Natural killer cell (primary cell): ENCODE results near the gene MYOD1. TPM values are rescaled to one million over a fixed set of nuclear protein-coding genes. Genes with fewer than 3 reads are reported as not detected.

Experiments
- ATAC-seq, 3 donors: fragments of 150-1000 bp in 2 of 3; fragments of 200-7000 bp in 1 of 3; cut with Tn5 transposase; 1 replicate in 1 of 3; 2 replicates in 2 of 3; pipeline ENCODE4 v1.10.0; 2021; ENCODE audit warnings: mild to moderate bottlenecking in 2 of 3, moderate library complexity in 2 of 3
- DNase-seq, 2 donors: peaks; one replicate each; pipeline versions ENCODE4 v3.0.0 to v3.0.0-alpha.2; 2013 to 2021; ENCODE audit warnings: mixed read lengths in 1 of 2
- H3K27ac ChIP-seq: one replicate; pipeline ENCODE4 v1.5.1; 2013; ENCODE audit warnings: mild to moderate bottlenecking, low read length
- H3K27me3 ChIP-seq: one replicate; pipeline ENCODE4 v1.6.1; 2013; ENCODE audit warnings: low read length; ENCODE audit not compliant: control insufficient read depth, insufficient read depth
- H3K36me3 ChIP-seq: one replicate; pipeline ENCODE4 v1.6.1; 2013; ENCODE audit warnings: low read length; ENCODE audit not compliant: control insufficient read depth, insufficient read depth
- H3K4me1 ChIP-seq: one replicate; pipeline ENCODE4 v1.6.1; 2013; ENCODE audit warnings: low read length; ENCODE audit not compliant: control insufficient read depth, insufficient read depth
- H3K4me3 ChIP-seq: one replicate; pipeline ENCODE4 v1.5.1; 2013; ENCODE audit warnings: low read length
- H3K9me3 ChIP-seq: one replicate; pipeline ENCODE4 v1.6.1; 2013; ENCODE audit warnings: low read length; ENCODE audit not compliant: control insufficient read depth, insufficient read depth
- H3K27ac Mint-ChIP-seq, 2 donors: one replicate each; pipeline ENCODE4 v1.8.0; 2022; ENCODE audit warnings: mild to moderate bottlenecking in 2 of 2, mixed read lengths in 2 of 2, moderate library complexity in 1 of 2
- H3K27me3 Mint-ChIP-seq, 2 donors: one replicate each; pipeline ENCODE4 v1.8.0; 2022; ENCODE audit warnings: low read depth in 2 of 2, mixed read lengths in 2 of 2
- H3K36me3 Mint-ChIP-seq: one replicate; pipeline ENCODE4 v1.8.0; 2022; ENCODE audit warnings: mixed read lengths
- H3K4me1 Mint-ChIP-seq, 2 donors: one replicate each; pipeline ENCODE4 v1.8.0; 2022; ENCODE audit warnings: mixed read lengths in 2 of 2
- H3K4me3 Mint-ChIP-seq: one replicate; pipeline ENCODE4 v1.8.0; 2022; ENCODE audit warnings: mild to moderate bottlenecking, moderate library complexity, mixed read lengths
- H3K9me3 Mint-ChIP-seq, 2 donors: one replicate each; pipeline ENCODE4 v1.8.0; 2022; ENCODE audit warnings: mixed read lengths in 2 of 2
- CTCF ChIP-seq: fragments of 200-600 bp; IDR thresholded peaks from one replicate; pipeline ENCODE4 v1.8.0; 2022; ENCODE audit warnings: antibody characterized with exemption
- WGBS: methylation state at CpG from one replicate; pipeline ENCODE4 v1.1.7; 2013; ENCODE audit warnings: missing lambda C conversion rate; ENCODE audit not compliant: insufficient coverage; 5-methylcytosine and 5-hydroxymethylcytosine counted together
- intact Hi-C: fragments of 100-400 bp; cut with micrococcal nuclease; formaldehyde crosslinking; loops from one replicate; pipeline ENCODE4 v1.14.2; 2022
- total RNA-seq, 4 donors: library from RNA; stranded (reverse); fragments of 120-200 nt in 1 of 4; gene quantifications; one replicate each; pipeline versions ENCODE4 v1.2.3 to v1.2.4, GENCODE V29; 2013 to 2022

Gene MYOD1
- total RNA-seq, 3 donors from 2014 or later (not counting 1 experiment from before 2014, with no cell fraction given), result not detected

GRCh38 chr11:17730608-17731462 is 11.5 kb downstream of the MYOD1 start:
- no peaks in the 10 kb centered on the region for H3K36me3 ChIP-seq
- DNase-seq, result peak; percentile 45 to 62
- Mint-ChIP-seq H3K9me3 (no peaks in the 10 kb centered on the region), H3K4me1 (peaks cover 0 to 5% of the 10 kb centered on the region in 2 donors), H3K4me3 (no peak overlapping the region), H3K27me3 (peaks cover 48 to 54% of the 10 kb centered on the region in 2 donors), H3K36me3 (no peaks in the 10 kb centered on the region), H3K27ac (no peak overlapping the region)
- H3K4me1 ChIP-seq, result no peaks in the 10 kb centered on the region
- WGBS, result 20% methylated on average over 9 of the region's 9 CpGs
- no peaks in the 10 kb centered on the region for H3K9me3 ChIP-seq
- H3K27me3 ChIP-seq, result peaks cover 9% of the 10 kb centered on the region
- ATAC-seq, result peak; percentile 69 to 79 (median 77)
- no peak overlapping the region for H3K27ac ChIP-seq
- no peak overlapping the region for H3K4me3 ChIP-seq
- intact Hi-C loops, result loop anchor here (1.0 kb wide), 1 partner anchor 248 kb away; no protein-coding TSS in a partner anchor
- TF ChIP-seq CTCF, result peak; percentile 62

GRCh38 chr11:17733261-17733660 is 13.9 kb downstream of the MYOD1 start:
- WGBS, result 75% methylated on average over 4 of the region's 4 CpGs
- no peak for TF ChIP-seq CTCF
- H3K4me1 Mint-ChIP-seq, result peaks cover 0 to 5% of the 10 kb centered on the region in 2 donors
- H3K27me3 ChIP-seq, result peaks cover 14% of the 10 kb centered on the region
- H3K4me3 ChIP-seq, result no peak overlapping the region
- DNase-seq (no peak), ATAC-seq (no peak)
- H3K9me3 ChIP-seq, result no peaks in the 10 kb centered on the region
- no peak overlapping the region for H3K27ac ChIP-seq
- H3K27ac Mint-ChIP-seq, result no peak overlapping the region
- intact Hi-C loops, result no loop called here
- no peak overlapping the region for H3K4me3 Mint-ChIP-seq
- no peaks in the 10 kb centered on the region for H3K4me1 ChIP-seq
- H3K27me3 Mint-ChIP-seq, result peaks cover 56 to 58% of the 10 kb centered on the region in 2 donors
- H3K36me3 ChIP-seq, result no peaks in the 10 kb centered on the region
- H3K36me3 Mint-ChIP-seq, result no peaks in the 10 kb centered on the region
- no peaks in the 10 kb centered on the region for H3K9me3 Mint-ChIP-seq

- ATAC-seq (peak in 1 of 3 donors; percentile 25), DNase-seq (no peak)
- H3K27me3 Mint-ChIP-seq, result peaks cover 46 to 49% of the 10 kb centered on the region in 2 donors
- intact Hi-C loops, result no loop called here
- no peak within 1 kb of the TSS for H3K4me3 ChIP-seq
- H3K27ac ChIP-seq, result no peak within 1 kb of the TSS
- peaks cover 0 to 5% of the 10 kb centered on the region in 2 donors for H3K4me1 Mint-ChIP-seq
- H3K27ac Mint-ChIP-seq, result no peak within 1 kb of the TSS
- TF ChIP-seq CTCF, result no peak
- WGBS, result 2% methylated on average over 66 of the region's 66 CpGs
- no peaks in the 10 kb centered on the region for H3K9me3 ChIP-seq
- no peaks in the 10 kb centered on the region for H3K4me1 ChIP-seq
- no peaks in the 10 kb centered on the region for H3K36me3 ChIP-seq
- H3K9me3 Mint-ChIP-seq, result no peaks in the 10 kb centered on the region
- no peaks in the 10 kb centered on the region for H3K36me3 Mint-ChIP-seq
- H3K4me3 Mint-ChIP-seq, result peak within 1 kb of the TSS; percentile 69
- peaks cover 14% of the 10 kb centered on the region for H3K27me3 ChIP-seq
These were observed 15.1 kb downstream of the MYOD1 start, which contains the start of gene KCNC1 for GRCh38 chr11:17734418-17734911. KCNC1 (plus strand) TSS chr11:17734781; CDS start chr11:17736003, 1,222 bp downstream.
